RWPE2 (cell line): ENCODE measurements around the gene UIMC1.

Experiments
- ATAC-seq: fragments of 200-7000 bp; cut with Tn5 transposase; 3 replicates; pipeline ENCODE4 v1.9.1; 2021; ENCODE audit warnings: low read depth
- DNase-seq: peaks from one replicate; pipeline ENCODE4 v3.0.0-alpha.2; 2020; ENCODE audit warnings: low spot score
- H3K27ac ChIP-seq: fragments of 450-650 bp; 2 replicates; pipeline ENCODE4 v1.5.1; 2017; ENCODE audit warnings: mild to moderate bottlenecking; ENCODE audit not compliant: poor library complexity, severe bottlenecking
- H3K27me3 ChIP-seq: fragments of 250-450 bp; sonication (Bioruptor Pico); 2 replicates; pipeline ENCODE4 v1.5.1; 2021; ENCODE audit warnings: mild to moderate bottlenecking, moderate library complexity; ENCODE audit not compliant: insufficient read depth, poor library complexity, severe bottlenecking
- H3K36me3 ChIP-seq: fragments of 250-450 bp; sonication (Bioruptor Pico); 2 replicates; pipeline ENCODE4 v1.5.1; 2020; ENCODE audit warnings: low read depth, mild to moderate bottlenecking, moderate library complexity
- H3K4me1 ChIP-seq: fragments of 250-450 bp; sonication (Bioruptor Pico); 2 replicates; pipeline ENCODE4 v1.5.1; 2021; ENCODE audit warnings: mild to moderate bottlenecking, moderate library complexity; ENCODE audit not compliant: insufficient read depth, poor library complexity, severe bottlenecking
- H3K4me3 ChIP-seq: fragments of 250-450 bp; sonication (Bioruptor Pico); 2 replicates; pipeline ENCODE4 v1.5.1; 2021; ENCODE audit warnings: mild to moderate bottlenecking, moderate library complexity; ENCODE audit not compliant: severe bottlenecking
- H3K9me3 ChIP-seq: fragments of 250-450 bp; sonication (Bioruptor Pico); 2 replicates; pipeline ENCODE4 v1.5.1; 2021; ENCODE audit warnings: mild to moderate bottlenecking, moderate library complexity; ENCODE audit not compliant: severe bottlenecking
- TF ChIP-seq, protein P1 (sequence below): fragments of 450-650 bp; IDR thresholded peaks from one replicate; pipeline ENCODE4 v1.5.1; 2017; ENCODE audit warnings: mild to moderate bottlenecking, moderate library complexity; ENCODE audit not compliant: poor library complexity, severe bottlenecking

UIMC1 gene

DNA sequence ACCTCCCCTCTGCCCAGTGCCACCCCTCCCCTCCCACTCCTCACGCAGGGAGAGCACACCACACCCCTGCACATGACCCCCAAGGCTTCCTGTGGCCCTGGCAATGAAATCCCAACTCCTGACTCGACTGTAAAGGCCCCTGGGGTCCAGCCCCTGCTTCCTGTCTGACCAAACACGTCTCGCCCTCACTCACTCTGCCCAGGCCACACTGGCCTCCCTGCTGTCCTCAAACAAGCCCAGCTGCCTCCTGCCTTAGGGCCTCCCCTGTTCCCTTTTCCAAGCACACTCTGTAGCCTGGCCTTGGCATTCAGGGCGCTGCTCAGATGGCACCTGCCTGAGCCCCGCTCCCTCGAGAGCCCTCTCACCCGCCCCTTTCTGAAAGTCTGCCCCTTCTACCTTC is 149.8 kb downstream of the UIMC1 start:
- H3K9me3 ChIP-seq = no peaks in the 10 kb centered on the region
- TF ChIP-seq, protein P1, sequence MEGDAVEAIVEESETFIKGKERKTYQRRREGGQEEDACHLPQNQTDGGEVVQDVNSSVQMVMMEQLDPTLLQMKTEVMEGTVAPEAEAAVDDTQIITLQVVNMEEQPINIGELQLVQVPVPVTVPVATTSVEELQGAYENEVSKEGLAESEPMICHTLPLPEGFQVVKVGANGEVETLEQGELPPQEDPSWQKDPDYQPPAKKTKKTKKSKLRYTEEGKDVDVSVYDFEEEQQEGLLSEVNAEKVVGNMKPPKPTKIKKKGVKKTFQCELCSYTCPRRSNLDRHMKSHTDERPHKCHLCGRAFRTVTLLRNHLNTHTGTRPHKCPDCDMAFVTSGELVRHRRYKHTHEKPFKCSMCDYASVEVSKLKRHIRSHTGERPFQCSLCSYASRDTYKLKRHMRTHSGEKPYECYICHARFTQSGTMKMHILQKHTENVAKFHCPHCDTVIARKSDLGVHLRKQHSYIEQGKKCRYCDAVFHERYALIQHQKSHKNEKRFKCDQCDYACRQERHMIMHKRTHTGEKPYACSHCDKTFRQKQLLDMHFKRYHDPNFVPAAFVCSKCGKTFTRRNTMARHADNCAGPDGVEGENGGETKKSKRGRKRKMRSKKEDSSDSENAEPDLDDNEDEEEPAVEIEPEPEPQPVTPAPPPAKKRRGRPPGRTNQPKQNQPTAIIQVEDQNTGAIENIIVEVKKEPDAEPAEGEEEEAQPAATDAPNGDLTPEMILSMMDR = no peak
- H3K4me3 ChIP-seq = no peak overlapping the region
- no peaks in the 10 kb centered on the region for H3K4me1 ChIP-seq
- H3K27me3 ChIP-seq = peaks cover 32% of the 10 kb centered on the region
- no peak for ATAC-seq
- no peak overlapping the region for H3K27ac ChIP-seq
- no peak for DNase-seq
- H3K36me3 ChIP-seq = no peaks in the 10 kb centered on the region

DNA sequence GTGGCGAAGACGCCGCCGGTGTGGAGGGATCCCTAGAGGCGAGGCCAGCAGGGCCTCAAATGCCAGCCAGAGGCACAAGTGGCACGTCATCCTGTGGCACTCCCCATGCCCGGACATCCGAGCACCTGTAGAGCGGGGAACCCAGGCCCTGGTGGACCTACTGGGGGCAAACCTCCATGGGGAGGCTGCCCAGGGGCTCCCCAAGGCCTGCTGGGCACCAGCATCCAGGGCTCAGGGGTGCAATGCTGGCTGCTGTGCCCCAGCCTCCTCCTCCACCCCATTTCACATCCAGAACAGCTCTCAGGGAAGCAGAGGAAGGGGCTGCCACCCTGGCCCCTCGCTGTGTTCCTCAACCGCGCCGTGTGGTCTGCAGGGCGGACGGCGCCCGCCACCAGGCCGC is 151.0 kb downstream of the UIMC1 start:
- TF ChIP-seq, protein P1 = no peak
- DNase-seq = no peak
- no peak for ATAC-seq
- Histone ChIP-seq H3K27ac (no peak overlapping the region), H3K4me3 (no peak overlapping the region), H3K9me3 (no peaks in the 10 kb centered on the region), H3K27me3 (peaks cover 39% of the 10 kb centered on the region), H3K4me1 (no peaks in the 10 kb centered on the region), H3K36me3 (no peaks in the 10 kb centered on the region)
